ENCODE results near the gene RHCE.
"Not testable (repeated sequence)": the region's sequence is repeated elsewhere in the genome, so short reads cannot be mapped to it uniquely, and the experiment has no call there.

RHCE gene

DNA sequence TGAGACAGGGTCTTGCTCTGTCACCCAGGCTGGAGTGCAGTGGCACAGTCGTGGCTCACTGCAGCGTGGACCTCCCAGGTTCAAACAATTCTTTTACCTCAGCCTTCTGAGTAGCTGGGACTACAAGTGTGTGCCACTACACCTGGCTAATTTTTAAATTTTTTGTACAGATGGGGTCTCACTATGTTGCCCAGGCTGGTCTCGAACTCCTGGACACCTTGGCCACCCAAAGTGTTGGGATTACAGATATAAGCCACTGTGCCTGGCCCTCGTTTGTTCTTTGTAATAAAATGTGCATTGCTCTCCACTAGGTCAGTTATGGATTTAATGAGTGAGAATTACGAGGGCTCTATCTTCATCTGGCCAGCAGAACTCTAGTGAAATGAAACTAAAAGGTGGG is 24.0 kb upstream of the RHCE start:
- H3K4me1 ChIP-seq (ENCODE audit: control insufficient read depth, insufficient read depth, low read length); POLR2A ChIA-PET; H3K27ac ChIP-seq (ENCODE audit: extremely low read depth, low read depth, low read length); CTCF ChIA-PET; H3K4me3 ChIP-seq (ENCODE audit: low read depth, low read length); H3K9me3 ChIP-seq (ENCODE audit: control insufficient read depth, insufficient read depth, low read depth, low read length): not testable (repeated sequence)
- TF ChIP-seq ZNF121 (tag by site-specific recombination; IDR thresholded peaks at IDR 0.05) = peak; percentile 91
- H3K36me3 ChIP-seq (ENCODE audit: control insufficient read depth in 2 of 2, insufficient read depth in 1 of 2, low read length in 2 of 2) = peaks cover 9 to 14% of the 10 kb centered on the region in 2 experiments

DNA sequence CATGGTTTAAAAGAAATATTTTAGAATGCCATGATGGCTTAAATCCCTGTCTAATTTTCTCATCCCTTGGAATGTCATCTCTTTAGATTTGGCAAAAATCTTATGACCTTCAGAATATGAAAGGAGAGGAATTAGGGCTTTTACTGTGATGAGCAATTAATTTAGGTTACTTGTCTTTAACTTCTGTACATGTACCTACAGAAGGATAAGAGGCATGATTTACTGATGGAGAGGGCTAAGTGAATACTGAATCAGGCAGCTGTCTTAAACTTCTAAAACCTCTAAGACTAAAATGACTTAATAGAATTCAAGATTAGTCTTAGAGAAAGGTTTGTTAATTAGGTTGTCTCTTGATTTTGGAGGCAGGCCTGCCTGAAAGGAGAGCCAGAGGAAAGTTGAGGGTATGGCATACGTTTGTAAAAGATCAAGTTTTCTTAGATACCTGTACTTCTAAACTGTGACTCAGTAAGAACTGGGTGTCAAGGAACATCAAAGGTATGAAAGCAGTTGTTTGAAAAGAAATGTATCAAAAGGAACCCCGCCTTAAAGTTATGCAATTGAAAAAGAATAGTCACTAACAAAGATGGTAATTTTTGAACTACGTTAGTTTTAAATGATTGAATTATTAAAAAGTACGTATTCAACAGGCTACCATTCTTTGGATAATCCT is 22.5 kb upstream of the RHCE start:
- no peaks in the 10 kb centered on the region for H3K9me3 ChIP-seq (ENCODE audit: control insufficient read depth, insufficient read depth, low read depth, low read length)
- ChIA-PET POLR2A (no interaction called here), CTCF (interaction anchor here (0.5 to 1.7 kb wide), 5 partner anchors 25 to 368 kb away, joined by 3 to 6 read pairs (median 4); no protein-coding TSS in a partner anchor)
- TF ChIP-seq ZNF23 (tag by site-specific recombination; IDR thresholded peaks at IDR 0.05; ENCODE audit: borderline replicate concordance) (no peak), KLF16 (tag by site-specific recombination; IDR thresholded peaks at IDR 0.05) (no peak), ZFP69B (tag by site-specific recombination; IDR thresholded peaks at IDR 0.05) (no peak), ZFP41 (tag by site-specific recombination; IDR thresholded peaks at IDR 0.05; ENCODE audit: borderline replicate concordance) (no peak), ZNF169 (tag by site-specific recombination; IDR thresholded peaks at IDR 0.05) (no peak), ZNF645 (tag by site-specific recombination; IDR thresholded peaks at IDR 0.05) (no peak), SP2 (tag by site-specific recombination; IDR thresholded peaks at IDR 0.05) (no peak), BCL6B (tag by site-specific recombination; IDR thresholded peaks at IDR 0.05) (no peak), ZNF621 (tag by site-specific recombination; IDR thresholded peaks at IDR 0.05) (no peak)
- TF ChIP-seq, protein P1, sequence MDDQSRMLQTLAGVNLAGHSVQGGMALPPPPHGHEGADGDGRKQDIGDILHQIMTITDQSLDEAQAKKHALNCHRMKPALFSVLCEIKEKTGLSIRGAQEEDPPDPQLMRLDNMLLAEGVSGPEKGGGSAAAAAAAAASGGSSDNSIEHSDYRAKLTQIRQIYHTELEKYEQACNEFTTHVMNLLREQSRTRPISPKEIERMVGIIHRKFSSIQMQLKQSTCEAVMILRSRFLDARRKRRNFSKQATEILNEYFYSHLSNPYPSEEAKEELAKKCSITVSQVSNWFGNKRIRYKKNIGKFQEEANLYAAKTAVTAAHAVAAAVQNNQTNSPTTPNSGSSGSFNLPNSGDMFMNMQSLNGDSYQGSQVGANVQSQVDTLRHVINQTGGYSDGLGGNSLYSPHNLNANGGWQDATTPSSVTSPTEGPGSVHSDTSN (CRISPR knock-in tag; IDR thresholded peaks at IDR 0.05) = no peak
- no peak overlapping the region for H3K4me3 ChIP-seq (ENCODE audit: low read depth, low read length)
- H3K4me1 ChIP-seq (ENCODE audit: control insufficient read depth, insufficient read depth, low read length) = peaks cover 4% of the 10 kb centered on the region; the same call in 1 of the 2 replicates
- peaks cover 3 to 7% of the 10 kb centered on the region in 2 experiments for H3K36me3 ChIP-seq (ENCODE audit: control insufficient read depth in 2 of 2, insufficient read depth in 1 of 2, low read length in 2 of 2)
- no peak overlapping the region for H3K27ac ChIP-seq (ENCODE audit: extremely low read depth, low read depth, low read length)

DNA sequence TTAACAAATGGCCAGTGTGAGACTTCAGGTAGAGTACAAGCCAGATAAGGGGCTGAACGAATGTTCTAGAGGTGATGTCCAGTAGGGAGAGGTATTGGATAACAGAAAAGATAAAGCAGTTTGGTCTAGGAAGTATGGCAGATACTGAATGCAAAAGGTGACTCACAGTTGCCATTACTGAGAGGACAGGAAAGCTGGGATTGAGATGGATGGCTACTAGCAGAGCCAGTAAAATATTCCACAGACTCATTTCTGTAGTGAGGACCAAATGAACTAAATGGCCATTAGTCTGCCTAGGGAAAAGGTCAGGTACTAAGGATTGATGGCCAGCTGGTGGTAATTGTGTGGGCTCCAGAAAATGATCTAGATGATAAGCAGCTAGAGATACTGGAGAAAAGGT is 21.6 kb upstream of the RHCE start:
- Histone ChIP-seq H3K36me3 (ENCODE audit: control insufficient read depth in 2 of 2, insufficient read depth in 1 of 2, low read length in 2 of 2) (peaks cover 0 to 8% of the 10 kb centered on the region in 2 experiments; a peak in 2 of 3 replicates), H3K4me3 (ENCODE audit: low read depth, low read length) (no peak overlapping the region), H3K4me1 (ENCODE audit: control insufficient read depth, insufficient read depth, low read length) (peaks cover 4% of the 10 kb centered on the region; the same call in 1 of the 2 replicates), H3K27ac (ENCODE audit: extremely low read depth, low read depth, low read length) (no peak overlapping the region), H3K9me3 (ENCODE audit: control insufficient read depth, insufficient read depth, low read depth, low read length) (no peaks in the 10 kb centered on the region)
- ChIA-PET CTCF (interaction anchor here (0.7 to 1.7 kb wide), 5 partner anchors 60 to 202 kb away, joined by 3 to 6 read pairs (median 3); no protein-coding TSS in a partner anchor), POLR2A (no interaction called here)
- TF ChIP-seq YY2 (tag by site-specific recombination; IDR thresholded peaks at IDR 0.05) = 0 out of 2 replicates have a peak, but pooled peaks have one; percentile 19
- TF ChIP-seq, protein P2, sequence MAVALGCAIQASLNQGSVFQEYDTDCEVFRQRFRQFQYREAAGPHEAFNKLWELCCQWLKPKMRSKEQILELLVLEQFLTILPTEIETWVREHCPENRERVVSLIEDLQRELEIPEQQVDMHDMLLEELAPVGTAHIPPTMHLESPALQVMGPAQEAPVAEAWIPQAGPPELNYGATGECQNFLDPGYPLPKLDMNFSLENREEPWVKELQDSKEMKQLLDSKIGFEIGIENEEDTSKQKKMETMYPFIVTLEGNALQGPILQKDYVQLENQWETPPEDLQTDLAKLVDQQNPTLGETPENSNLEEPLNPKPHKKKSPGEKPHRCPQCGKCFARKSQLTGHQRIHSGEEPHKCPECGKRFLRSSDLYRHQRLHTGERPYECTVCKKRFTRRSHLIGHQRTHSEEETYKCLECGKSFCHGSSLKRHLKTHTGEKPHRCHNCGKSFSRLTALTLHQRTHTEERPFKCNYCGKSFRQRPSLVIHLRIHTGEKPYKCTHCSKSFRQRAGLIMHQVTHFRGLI (tag by site-specific recombination; IDR thresholded peaks at IDR 0.05) = no peak
- TF ChIP-seq ZFP37 (tag by site-specific recombination; IDR thresholded peaks at IDR 0.05) = 0 out of 2 replicates have a peak, but pooled peaks have one; percentile 23
- no peak for TF ChIP-seq ZNF24 (tag by site-specific recombination; IDR thresholded peaks at IDR 0.05)
- TF ChIP-seq ZNF366 (tag by site-specific recombination; conservative IDR thresholded peaks at IDR 0.05) = peak; percentile 48; the same call in 1 of the 2 replicates
- TF ChIP-seq ZNF2 (tag by site-specific recombination; IDR thresholded peaks at IDR 0.05) = 0 out of 2 replicates have a peak, but pooled peaks have one; percentile 36
- no peak for TF ChIP-seq ZNF792 (tag by site-specific recombination; IDR thresholded peaks at IDR 0.05)
- TF ChIP-seq, protein P3, sequence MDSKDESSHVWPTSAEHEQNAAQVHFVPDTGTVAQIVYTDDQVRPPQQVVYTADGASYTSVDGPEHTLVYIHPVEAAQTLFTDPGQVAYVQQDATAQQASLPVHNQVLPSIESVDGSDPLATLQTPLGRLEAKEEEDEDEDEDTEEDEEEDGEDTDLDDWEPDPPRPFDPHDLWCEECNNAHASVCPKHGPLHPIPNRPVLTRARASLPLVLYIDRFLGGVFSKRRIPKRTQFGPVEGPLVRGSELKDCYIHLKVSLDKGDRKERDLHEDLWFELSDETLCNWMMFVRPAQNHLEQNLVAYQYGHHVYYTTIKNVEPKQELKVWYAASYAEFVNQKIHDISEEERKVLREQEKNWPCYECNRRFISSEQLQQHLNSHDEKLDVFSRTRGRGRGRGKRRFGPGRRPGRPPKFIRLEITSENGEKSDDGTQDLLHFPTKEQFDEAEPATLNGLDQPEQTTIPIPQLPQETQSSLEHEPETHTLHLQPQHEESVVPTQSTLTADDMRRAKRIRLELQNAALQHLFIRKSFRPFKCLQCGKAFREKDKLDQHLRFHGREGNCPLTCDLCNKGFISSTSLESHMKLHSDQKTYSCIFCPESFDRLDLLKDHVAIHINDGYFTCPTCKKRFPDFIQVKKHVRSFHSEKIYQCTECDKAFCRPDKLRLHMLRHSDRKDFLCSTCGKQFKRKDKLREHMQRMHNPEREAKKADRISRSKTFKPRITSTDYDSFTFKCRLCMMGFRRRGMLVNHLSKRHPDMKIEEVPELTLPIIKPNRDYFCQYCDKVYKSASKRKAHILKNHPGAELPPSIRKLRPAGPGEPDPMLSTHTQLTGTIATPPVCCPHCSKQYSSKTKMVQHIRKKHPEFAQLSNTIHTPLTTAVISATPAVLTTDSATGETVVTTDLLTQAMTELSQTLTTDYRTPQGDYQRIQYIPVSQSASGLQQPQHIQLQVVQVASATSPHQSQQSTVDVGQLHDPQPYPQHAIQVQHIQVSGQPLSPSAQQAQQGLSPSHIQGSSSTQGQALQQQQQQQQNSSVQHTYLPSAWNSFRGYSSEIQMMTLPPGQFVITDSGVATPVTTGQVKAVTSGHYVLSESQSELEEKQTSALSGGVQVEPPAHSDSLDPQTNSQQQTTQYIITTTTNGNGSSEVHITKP (tag by site-specific recombination; IDR thresholded peaks at IDR 0.05) = no peak
- no peak for TF ChIP-seq ZNF785 (tag by site-specific recombination; IDR thresholded peaks at IDR 0.05)
- no peak for TF ChIP-seq ZNF585B (tag by site-specific recombination; IDR thresholded peaks at IDR 0.05)
- 0 out of 2 replicates have a peak, but pooled peaks have one; percentile 20 for TF ChIP-seq FEZF1 (tag by site-specific recombination; IDR thresholded peaks at IDR 0.05)

All from HEK293 (cell line).